HG02798 (cell line): ENCODE measurements around the gene CACNA2D3.

Experiments
- ATAC-seq: cut with Tn5 transposase; IDR thresholded peaks from one replicate; pipeline ENCODE4 v1.9.1; 2021; ENCODE audit warnings: mild to moderate bottlenecking; ENCODE audit not compliant: unreplicated experiment, poor library complexity

The CACNA2D3 gene

DNA sequence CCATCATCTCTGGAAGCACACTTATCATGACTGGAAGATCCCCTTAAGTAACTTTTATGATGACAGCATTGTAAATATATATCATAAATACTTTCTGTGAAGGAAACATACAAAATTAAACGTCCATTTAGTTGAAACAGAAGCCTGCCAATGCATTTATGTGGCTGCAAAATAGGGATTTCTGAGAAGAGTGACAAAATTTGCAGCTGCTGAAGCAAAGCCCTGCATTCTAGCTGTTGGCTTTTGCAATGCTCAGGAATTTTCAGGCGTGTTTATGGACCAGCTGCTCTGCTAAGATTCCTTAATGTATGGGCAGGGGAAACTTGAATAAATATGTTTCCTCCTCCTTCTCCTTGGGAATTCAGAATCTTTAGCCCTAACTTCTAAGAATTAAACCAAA, 137.3 kb downstream of the CACNA2D3 start:
- no peak for ATAC-seq

DNA sequence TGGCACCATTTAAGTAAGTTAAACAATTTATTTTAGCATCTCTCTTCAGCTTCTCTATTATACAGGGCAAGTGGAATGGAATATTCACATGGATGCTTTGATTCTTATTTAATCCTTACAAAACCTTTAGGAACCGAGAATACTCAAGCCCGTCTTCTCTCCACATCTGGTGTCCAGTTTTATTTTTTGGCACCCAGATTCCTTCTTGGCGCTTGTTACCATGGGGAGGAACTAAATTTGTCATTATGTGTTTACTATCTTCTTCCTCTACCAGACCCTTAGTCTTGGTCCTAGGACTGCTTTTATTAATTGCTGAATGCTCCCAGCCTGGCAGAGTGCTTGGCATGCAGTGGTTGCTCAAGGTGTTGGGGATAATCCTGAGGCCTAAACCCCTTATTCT, 138.8 kb downstream of the CACNA2D3 start:
- ATAC-seq, result no peak

DNA sequence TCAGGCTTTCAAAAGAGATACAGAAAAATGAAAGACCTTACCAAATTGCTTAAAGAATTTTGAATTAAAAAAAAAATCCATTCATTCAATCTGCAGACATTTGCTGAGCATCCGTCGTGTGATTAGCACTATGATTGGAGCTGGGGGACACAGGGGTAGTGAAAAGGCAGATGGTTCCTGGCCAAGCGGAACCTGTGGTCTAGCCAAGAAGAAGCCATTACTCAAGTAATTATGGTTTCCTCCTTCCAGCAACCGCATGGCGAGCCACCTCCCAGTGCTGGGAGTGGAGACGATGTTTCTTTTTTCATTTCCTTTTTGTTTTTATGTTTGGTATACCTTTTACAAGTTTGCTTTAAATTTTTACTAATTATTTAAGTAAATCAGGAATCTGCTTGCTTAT, 140.2 kb downstream of the CACNA2D3 start:
- no peak for ATAC-seq

DNA sequence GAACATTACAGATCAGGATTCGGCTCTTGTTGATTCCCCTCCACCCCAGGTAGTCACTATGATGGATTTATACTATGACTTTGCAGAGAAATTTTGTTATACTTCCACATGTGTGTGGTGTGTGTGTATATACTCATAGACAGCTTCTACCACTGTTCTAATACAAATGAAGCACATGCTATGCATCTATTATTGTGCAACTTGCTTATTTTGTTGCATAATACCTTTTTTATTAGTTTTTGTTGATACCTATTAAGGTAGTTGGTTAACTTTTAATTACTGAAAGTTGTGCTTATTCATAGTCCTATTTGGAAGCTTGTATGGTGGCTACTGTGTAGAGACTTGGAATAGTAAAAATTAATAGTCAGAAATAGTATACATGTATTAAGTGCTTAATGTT, 140.6 kb downstream of the CACNA2D3 start:
- ATAC-seq, result no peak

DNA sequence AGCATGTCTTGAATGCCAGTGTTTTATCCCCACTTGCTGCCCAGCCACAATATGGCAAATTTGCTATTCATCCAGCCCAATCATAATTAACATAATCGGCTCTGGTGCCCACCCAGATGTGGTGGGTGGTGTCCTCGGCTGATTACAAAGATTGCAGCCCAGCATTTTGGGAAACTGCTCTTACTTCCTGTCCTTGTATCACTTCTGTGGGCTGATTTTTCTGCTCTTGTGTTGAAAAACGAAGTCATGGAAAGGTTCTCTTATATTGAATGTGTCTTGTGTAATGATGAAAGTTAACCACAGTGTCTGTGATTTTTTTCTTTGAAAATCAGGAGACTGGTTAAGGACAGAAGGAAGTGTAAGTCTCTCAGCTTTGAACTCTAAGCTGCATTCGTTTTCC, 141.7 kb downstream of the CACNA2D3 start:
- ATAC-seq, result no peak

DNA sequence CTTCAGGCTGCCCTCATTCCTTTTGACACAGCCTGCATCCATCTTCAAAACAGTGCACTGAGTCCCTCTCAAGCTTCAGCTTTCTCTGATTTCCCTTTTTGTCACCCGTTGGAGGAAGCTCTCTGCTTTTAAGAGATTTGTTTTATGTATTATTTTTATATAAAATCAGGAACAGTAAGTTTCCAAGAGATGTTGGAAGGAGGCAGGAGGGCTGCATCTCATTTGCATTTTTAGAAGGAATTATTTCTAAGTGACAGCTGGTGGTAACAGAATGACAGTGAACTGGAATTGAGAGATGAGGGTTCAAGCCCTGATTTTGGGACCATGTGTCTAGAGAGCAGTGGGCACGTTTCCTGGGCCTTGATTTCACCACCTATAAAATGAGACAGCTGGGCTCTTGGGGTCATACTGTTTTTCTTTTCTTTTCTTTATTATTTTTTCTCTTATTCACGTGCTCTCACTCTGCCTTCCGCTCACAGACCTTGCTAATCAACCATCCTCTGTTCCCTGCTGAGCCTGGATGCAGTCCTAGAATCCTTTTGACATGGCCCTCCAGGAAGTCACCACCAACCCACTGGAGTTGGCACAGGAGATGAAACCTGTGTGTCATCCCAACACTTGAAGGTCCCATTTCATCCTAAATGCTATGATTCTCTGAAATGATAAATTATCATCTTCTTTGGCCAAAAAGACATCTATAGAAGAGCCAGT, 148.6 kb downstream of the CACNA2D3 start:
- no peak for ATAC-seq

DNA sequence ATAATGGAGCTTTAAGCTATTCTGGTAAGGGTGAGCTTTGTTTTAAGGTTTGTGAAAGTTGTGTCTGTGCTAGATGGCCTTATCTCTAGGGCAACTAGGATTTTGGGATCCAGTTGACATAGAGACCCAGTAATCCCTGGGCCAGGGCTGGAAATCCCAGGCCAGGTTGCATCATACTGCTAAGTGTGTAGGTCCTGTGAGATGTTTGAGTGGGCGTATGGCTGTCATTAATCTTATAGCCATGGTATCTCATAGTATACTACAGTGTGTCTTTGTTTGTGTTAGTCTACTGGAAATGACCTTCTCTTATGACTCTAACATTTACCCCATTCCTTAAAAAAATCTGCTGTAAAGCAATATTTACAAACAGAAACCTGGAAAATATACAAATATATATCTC, 151.4 kb downstream of the CACNA2D3 start:
- no peak for ATAC-seq

DNA sequence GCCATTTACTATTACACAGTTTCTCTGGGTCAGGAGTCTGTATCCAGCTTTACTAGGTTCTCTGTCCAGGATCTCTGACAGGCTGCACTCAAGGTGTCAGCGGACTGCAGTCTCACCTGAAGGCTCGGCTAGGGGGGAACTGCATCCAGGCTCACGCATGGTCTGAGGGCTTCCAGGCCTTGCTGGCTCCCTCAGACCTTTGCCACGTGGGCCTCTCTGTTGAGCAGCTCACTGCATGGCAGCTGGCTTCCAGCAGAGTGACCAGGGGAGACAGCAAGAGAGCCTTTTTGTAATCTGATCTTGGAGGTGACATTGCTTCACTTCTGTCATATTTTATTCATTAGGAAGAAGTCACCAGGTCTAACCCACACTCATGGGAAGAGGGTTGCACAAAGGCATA, 152.3 kb downstream of the CACNA2D3 start:
- no peak for ATAC-seq

DNA sequence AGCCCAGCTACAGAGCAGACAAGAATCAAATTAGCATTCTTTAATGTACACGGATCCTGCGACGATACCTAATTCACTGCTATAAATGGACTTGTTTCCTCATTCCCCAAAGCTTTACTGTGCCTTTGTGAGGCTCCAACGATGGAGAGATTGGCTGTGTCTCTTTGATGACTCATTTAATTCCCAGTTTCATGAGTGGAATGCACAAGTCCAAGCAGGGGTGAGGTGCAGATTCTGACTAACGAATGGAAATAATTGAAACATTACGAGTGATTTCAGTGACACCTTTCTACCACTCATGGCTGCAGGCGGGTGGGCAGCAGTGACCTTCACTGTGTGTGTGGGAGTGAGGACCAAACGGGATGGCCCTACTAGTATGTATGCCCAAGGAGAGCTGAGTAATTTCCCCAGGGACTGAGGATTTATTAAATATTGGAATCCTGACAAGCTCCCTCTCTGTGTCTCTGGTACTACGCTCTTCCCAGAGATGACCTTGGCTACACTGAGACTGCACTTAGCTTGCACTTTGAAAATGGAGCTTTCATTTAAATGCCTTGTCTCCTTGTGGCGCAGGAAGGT, 156.7 kb downstream of the CACNA2D3 start:
- ATAC-seq, result no peak

DNA sequence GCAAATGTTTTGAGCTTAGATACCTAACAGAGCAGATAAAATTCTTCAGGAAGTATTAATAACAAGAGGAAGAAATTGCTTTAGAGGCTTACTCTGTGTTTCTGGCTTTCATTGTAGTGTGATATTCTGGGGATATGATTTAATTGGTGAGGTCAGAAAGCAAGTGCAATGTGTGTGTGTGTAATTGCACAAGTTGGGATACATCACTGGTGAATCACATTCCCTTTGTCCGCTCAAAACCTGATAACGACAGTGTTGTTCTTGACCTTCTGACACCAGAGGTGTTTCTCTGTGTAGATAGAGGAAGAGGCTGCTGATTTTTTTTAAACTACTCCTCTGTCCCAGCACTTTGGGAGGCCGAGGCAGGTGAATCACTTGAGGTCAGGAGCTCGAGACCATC, 161.1 kb downstream of the CACNA2D3 start:
- ATAC-seq, result no peak

DNA sequence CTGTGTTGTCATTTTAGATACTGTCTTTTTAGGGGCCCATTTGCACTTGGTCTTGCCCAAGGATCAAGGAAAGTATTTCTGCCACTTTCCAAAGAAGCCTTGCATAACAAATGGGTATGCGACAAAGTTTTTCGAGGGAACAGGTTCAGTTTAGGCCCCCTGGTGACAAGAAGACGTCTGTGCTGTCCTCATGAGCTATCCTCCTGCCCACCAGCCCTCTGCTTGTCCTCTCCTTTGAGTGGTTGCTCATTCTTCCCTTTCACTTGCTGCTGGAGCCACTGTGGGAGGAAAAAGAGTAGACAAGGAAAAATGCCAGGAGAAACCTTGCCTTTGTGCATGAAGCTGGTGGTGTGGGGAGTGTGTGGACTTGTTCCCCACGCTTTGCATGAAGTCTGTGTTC, 171.9 kb downstream of the CACNA2D3 start:
- ATAC-seq, result no peak

DNA sequence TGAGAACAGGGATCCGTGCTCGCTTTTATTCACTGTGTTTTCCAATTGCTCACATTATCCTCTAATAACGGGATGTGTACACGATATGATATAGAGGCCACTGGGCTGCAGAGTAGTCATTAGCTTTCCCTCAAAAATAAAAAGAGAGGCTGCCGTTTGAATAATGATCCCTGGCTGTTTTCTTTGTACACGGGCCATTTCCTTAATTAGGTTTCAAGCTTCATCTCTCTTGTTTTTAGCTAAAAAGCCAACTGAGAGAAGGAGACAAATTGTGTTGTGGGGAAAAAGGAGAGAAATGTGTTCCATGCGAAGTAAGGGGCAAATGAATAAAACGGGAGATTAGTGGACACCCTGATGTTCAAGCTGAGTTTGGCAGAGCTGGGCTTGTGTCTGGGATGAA, 174.2 kb downstream of the CACNA2D3 start:
- ATAC-seq, result no peak

DNA sequence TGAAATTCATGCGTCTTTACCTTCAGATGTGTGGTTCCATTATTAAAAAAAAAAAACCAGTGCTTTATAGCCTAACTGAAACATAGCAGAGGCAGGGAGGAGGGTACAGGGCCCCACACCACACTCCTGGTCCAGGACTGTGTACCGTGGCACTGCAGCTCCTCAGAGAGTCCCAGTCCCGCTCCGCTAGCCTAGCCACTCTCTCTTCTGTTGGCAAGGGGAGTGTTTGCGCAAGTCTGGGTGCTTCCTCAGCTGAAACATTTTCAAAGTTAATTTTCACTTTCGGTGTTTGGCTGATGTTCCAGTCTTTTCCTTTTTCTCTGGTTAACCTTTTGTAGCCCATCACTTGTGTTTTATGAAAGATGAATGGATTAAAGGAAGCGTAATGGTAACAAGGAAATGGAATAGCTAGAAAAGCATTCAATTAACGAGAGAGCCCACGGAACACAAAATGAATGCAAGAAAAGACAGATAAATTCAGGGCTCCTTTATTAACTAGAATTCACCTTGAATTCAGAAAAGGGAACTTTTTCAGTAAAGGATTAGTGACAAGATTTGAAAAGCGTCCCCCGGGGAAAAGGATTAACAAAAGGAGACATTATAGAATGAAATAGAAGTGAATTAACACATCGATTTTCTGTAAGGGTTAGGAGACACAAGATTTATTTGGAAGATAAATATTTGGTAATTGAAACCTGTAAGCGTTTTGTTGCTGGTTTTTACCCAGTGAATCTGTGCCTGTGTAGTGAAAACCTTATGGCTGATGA, 177.0 kb downstream of the CACNA2D3 start:
- no peak for ATAC-seq

DNA sequence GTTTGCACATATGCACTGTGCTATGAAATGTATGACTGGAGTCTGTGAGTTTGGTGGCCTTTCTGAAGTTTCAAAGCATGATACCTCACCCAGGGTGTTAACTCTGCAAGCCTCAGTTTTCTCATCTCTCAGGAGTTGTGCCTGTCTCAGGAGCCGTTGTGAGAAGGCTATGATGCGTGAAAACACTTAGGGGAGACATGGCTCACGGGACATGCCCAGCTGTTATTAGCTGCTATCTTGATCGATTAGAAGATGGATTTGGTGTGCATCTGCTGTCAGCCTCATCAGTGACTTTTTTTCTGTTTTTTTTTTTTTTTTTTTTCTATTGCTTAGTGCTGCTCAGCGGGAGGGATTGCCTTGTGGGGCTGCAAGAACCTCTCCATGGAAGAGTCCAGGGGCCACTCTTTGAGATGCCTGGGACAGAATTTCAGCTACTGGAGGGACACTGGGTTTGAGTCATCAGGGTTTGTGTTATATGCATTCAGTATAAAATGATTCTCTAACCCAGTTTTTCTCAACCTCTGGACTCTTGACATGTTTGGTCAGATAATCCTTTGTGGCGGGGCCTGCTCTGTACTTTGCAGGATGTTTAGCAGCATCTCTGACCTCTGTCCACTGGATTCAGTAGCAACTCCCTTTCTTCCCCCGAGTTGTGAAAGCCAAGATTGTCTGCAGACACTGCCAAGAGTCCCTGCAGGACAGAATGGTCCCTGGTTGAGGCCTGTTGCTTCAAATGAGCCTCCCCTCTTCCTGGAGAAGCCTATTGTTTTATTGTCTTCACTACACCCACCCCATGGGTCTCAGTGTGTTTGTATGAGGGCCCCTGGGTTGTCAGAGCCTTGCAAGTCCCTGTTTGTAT, 181.4 kb downstream of the CACNA2D3 start:
- ATAC-seq, result no peak

DNA sequence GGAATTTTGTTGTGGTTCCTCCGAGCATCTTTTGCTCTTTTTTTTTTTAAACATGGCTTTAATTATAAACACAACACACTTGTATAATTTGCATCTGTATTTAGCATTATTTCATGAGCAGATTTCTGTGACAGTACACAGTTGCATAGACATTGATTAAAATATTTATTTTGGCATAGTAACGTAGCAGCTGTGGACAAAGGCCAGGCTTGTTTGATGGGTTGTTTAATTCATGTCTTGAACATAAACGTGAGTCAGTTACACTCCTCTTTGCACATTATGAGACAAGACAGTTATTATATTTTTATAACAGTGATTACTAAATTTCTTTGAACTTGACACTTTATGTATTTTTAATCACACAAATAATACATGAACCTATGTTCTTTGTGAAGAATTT, 182.5 kb downstream of the CACNA2D3 start:
- ATAC-seq, result no peak

DNA sequence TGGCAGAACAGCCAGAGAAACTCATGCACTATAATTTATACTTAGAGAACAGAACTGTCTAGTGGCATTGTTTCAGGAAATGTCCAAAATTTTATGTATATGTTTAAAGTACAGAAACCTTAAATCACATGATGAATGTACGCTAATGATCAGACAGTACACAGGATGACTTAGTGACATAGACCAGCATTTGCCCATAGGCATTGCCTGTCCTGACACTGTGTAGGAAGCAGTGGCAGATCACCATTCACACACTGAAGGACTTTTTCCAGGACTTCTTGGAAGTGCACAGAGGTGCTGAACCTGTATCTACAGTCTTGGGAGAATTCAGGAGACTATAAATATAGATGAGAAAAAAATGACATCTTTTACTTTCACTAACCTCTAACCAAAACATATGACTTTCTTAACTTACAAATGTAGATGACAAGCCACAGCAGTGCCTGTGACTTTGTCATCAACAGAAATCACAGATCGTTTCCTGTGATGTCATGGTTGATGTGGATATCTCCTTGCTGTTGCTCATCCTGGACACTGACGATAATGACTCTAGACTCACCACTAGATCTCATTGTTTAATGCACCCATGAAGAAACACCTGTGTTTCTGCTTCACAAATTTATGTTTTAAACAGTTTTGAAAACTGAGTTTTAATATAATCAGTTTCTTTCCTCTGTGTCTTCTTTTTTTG, 183.2 kb downstream of the CACNA2D3 start:
- ATAC-seq, result no peak

DNA sequence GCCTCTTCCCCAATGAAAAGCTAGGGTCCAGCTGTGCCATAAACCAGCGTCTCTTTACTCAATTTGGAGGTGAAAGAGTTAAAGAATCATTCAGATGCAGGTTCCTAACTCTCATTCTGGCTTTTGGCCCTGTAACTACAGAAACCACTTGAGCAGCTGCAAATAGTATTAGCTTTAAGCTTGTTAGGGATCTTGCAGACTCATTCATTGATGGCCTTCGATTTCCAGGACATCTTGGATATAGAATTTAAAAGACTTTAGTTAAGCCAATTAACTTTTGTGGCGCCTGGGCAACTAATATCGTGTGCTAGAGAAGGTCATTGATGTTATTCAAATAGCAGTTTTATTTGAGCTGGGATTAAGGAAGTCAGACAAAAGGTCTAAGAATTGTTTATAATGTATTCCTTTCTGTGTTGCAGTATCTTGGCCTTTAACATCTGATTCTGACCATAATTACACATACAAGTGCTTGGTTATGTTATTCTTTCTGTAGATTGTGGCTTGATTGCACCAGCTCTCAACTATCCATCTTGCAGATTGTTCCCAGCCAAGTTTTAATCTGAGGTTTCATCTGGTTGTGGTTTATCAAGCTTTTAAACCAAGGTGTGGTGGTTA, 185.3 kb downstream of the CACNA2D3 start:
- no peak for ATAC-seq

DNA sequence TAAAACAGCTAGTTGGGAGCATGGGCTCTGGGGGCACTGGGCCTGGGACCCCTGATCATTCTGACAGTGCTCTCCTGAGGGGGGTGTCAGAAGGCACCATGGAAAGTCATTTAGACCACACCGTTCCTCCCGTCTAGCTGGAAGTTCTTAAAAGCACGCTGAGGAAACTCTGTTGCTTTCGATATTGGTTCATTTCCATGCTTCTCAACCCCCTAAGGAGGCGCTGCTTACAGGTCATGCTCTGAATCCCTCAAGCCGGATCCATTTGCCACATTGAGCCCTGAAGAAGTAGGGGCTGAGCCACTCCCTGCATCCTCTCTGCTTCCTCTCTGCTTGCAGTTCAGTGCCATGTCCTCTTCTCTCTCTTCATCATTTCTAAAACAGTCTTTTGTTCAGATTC, 187.2 kb downstream of the CACNA2D3 start:
- ATAC-seq, result no peak

DNA sequence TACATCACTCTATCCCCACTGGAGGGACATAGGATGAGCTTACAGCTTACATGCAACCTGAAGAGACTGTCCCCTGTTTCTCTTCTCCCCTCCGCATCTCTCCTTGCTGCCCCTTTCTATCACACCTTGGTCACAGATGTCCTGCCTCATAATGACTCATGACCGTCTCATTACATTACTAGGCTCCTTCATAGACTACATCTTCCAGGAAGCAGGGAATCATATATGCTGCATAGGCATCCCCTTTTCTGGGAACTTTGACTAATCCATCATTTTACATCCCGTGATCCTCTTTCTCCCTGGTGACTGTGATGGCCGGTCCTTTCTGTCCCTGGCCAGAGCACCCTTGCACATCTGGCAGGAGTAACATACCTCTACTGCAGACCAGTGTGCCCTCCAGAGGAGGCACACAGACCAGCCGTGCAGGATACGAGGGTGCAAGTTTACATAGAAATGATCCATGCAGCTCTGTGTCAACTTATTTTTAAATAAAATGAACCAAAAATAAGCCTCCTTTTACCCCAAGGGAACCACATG, 188.9 kb downstream of the CACNA2D3 start:
- ATAC-seq, result no peak
